Measurements from ENCODE around the gene CAB39L.

Gene CAB39L

DNA sequence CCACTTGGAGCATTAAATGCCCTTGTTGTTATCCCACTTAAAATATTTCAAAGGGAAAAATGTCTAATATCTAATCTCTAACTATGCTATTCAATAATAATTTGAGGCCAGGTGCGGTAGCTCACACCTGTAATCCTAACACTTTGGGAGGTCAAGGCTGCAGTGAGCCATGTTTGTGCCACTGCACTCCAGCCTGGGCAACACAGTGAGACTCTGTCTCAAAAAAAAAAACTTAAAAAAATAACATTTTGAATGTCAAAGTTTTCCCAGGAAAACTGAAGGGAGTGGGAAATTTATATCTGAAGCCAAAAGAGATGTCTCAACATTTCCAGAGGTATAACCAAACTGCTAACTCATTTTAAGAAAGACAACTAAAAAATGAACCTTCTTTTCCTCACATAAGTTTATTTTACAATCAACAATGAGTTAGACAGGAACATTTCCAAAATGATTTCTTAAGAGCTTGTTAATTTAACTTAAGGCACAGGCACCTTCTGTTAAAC lies 47.9 kb downstream of the CAB39L start:
- no peak for DNase-seq

GRCh38 chr13:49395451-49395865 lies 48.4 kb downstream of the CAB39L start:
- DNase-seq: no peak

DNA sequence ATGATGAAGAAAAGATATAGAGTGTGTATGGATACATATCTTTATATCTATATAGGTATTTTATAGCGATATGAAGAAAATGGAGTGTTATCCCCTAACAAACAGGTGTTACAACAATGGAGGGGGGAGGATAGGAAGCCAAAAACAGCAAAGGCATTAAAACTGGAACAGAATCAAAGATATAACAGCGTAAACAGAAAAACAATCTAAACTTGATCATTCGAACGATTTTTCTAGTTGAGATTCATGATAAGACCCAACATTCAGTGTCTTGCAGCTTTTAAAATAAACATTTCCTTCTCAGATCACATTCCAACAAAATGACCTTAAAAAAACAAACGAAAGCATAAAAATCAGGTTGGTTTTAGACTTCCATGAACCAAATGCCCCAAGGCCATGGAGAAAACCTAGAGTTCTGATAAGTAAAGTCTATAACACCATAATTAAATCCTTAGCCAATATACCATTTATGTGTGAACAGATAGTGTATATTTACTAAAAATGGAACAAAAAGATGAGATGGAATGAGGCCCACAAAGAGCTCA lies 55.7 kb downstream of the CAB39L start:
- no peak for DNase-seq

DNA sequence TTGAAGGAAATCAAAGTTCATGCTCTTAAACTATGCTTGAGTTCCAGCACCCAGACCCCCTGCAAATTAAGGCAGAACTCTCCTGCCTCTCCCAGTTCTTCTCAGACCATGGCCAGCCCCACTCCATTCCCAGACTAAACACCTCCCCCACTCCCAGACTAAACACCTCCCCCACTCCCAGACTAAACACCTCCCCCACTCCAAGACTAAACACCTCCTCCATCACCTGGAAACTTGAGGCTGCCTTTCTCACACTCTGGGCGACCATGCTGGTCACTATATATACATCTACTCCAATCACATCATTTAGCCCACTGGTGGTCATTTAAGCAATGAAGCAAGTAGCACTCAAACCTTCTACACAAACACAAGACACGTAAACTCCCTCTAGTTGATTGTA lies 57.2 kb downstream of the CAB39L start:
- DNase-seq: no peak

GRCh38 chr13:49376121-49376520 lies 67.7 kb downstream of the CAB39L start:
- no peak for DNase-seq

GRCh38 chr13:49374585-49375290 lies 69.1 kb downstream of the CAB39L start:
- DNase-seq: peak; percentile 70

DNA sequence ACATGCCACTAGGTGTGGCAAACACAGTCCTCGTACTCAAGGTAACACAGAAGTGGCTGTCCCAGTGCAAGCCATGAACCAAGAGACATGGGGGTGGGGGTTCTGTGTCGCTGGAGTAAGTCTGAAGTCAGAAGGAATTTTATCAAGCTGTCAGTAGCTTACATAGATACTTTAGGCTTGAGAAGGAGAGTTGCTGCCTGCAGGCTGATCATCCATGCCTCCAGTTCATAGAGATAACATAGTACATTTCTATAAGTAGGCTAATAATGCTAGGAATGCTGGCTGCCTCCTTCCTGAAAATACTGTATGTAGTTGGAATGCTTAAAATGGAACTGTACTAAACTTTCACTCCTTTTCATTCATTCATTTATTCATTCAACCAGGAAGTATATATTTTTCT lies 70.1 kb downstream of the CAB39L start:
- DNase-seq: no peak

GRCh38 chr13:49371943-49372613 lies 71.8 kb downstream of the CAB39L start:
- no peak for DNase-seq

DNA sequence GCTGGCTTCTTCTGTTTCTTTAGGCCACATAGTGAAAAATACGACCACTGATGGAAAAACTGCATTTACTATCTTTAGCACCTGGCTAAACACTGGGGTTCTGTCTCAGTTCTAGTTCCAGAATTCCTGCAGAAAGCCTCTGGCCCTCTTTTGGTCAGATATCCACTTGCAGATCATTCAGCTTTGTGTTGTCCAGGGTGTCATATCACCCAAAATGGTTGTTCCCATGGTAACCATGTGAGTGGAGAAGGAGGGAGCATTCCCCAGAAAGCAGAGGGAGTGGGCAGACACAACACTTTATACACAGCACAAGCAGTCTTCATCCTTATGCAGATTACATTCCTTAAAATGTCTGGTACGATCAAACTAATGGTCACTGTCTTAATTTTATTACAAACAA lies 73.5 kb downstream of the CAB39L start:
- DNase-seq: no peak

DNA sequence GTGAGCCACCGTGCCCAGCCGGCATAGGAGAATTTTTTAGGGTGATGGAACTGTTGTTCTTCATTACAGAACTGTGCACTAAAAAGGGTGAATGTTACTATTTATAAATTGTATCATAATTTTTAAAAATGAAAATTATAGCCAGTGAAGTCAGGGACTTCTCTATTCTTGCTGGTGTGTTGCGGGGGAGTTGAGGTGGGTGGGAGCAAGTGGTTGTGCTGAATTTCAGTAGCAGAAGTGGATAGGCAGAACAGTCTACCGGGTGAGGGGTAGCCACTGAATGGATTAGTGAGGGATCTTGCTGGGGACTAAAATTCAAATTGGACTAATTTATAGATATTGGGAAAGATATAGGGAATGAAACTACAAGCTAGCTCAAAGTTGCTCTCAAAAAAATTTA lies 74.0 kb downstream of the CAB39L start:
- no peak for DNase-seq

GRCh38 chr13:49368688-49369087 lies 75.2 kb downstream of the CAB39L start:
- no peak for DNase-seq

- DNase-seq: no peak
Observed at GRCh38 chr13:49367640-49368422, 76.0 kb downstream of the CAB39L start.

DNA sequence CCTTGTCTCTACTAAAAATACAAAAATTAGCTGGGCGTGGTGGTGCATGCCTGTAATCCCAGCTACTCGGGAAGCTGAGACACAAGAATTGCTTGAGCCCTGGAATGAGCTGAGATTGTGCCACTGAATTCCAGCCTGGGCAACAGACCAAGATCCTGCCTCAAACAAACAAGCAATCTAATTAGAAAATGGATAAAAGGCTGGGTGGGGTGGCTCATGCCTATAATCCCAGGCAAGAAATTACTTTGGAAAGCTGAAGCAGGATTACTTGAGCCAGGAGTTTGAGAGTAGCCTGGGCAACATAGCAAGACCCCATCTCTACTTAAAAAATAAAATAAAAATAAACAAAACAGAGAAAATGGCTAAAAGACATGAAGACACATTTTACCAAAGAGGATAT lies 77.0 kb downstream of the CAB39L start:
- no peak for DNase-seq

GRCh38 chr13:49357694-49358093 lies 86.2 kb downstream of the CAB39L start:
- DNase-seq: no peak

- DNase-seq: peak; percentile 72
Observed at GRCh38 chr13:49356223-49356622, 87.6 kb downstream of the CAB39L start.

DNA sequence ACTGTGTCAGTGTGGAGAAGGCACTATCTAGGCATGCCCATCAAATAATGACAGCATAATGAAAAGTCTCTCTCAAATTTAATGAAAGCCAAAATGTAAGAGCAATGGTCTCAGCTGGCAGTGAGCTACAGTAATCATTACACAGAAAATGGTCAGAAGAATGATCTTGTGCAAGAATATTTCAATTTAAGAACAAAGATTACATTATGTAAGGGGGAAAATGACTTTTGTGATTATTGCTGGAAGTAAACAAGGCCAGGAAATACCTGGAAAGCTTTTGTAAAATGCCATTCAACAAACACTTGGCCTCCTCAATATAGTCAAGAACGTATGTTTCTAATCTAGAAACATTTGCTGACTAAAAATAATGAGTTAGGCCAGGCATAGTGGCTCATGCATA lies 89.1 kb downstream of the CAB39L start:
- no peak for DNase-seq

GRCh38 chr13:49353908-49354307 lies 90.0 kb downstream of the CAB39L start:
- no peak for DNase-seq

DNA sequence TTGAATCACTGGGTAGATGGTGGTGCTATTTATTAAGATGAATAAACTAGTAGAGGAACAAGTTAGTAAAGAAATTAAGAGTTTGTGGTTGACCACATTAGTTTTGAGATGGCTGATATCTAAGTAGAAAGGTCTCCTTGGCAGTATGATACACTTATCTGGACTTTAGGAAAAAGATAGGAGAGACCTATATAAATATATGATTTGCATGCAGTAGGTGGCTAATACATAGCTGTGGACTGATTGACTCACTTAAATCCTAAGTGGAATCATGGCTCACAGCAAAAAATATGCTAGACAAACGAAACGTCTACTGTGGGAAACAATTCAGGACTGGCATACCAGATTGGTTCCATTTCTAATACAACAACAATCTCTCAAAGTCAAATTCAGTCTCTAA lies 92.0 kb downstream of the CAB39L start:
- peak; percentile 43 for DNase-seq

GRCh38 chr13:49348751-49349150 lies 95.1 kb downstream of the CAB39L start:
- no peak for DNase-seq

- no peak for DNase-seq
Observed at GRCh38 chr13:49347650-49348385, 96.0 kb downstream of the CAB39L start.

DNA sequence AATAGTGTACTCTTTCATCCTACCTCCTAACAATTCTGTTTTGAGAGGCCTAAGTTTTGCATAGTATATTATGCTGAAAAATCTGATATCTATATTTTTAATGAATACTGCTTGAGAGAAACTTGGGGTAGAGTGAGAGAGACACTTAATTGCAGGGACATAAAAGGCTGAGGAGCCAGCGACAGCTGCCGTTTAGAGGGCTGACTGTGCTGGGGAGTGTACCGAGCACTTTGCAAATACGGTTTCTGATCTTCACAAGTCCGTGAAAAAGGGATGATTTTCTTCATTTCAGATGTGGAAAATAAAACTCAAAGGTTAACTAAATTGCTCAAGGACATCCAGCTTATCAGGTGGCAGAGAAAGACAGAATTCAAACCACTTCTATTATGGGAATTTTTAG lies 97.4 kb downstream of the CAB39L start:
- no peak for DNase-seq

DNA sequence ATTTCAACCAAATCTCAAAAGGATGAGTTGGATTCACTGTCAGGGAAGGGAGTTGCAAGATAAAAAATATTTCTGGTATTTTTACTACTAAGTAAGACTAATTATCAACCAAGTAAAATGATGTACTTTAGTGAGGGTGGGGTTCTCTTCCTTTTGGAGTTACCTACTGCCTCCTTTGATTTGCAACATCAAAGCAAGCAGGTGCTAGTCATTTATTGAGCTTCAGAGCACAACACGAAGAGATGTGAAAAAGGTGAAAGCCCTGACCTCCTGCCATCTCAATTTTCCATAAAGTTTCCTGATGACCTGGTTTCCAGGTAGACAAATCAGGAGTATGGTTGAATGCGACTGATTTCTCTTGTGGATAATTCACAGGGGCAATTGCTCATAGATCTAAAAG lies 100.1 kb downstream of the CAB39L start:
- no peak for DNase-seq

DNA sequence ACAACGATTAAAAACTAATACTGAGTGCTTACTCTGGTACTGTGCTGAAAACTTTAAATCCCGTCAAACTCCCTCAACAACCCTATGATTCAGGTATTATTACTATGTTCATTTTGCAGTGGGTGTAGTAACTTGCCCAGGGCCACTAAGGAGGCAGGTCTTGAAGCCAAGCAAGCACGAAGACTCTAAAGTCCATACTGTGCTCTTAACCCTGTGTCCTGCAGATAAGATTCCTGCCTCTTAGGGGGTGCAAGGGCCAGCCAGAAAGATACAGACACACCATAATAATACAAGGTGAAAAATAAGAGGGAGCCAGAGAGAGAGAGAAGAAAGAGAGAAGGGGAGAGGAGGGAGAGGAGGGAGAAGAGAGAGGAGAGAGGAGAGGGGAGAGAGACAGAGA lies 100.6 kb downstream of the CAB39L start:
- DNase-seq: no peak

All from amniotic stem cell (primary cell).